Measurements from ENCODE around the gene MBNL3.

- TF ChIP-seq CREB1 (CRISPR knock-in tag; IDR thresholded peaks at IDR 0.05) (no peak), SMAD3 (CRISPR knock-in tag; IDR thresholded peaks at IDR 0.05; ENCODE audit: borderline replicate concordance) (no peak), NFYB (CRISPR knock-in tag; conservative IDR thresholded peaks at IDR 0.05; ENCODE audit: low read depth) (no peak), ATF2 (CRISPR knock-in tag; IDR thresholded peaks at IDR 0.05; ENCODE audit: borderline replicate concordance, low read depth) (no peak), NR2C2 (CRISPR knock-in tag; IDR thresholded peaks at IDR 0.05) (no peak), MXD4 (CRISPR knock-in tag; IDR thresholded peaks at IDR 0.05; ENCODE audit: borderline replicate concordance) (no peak), STAT6 (CRISPR knock-in tag; conservative IDR thresholded peaks at IDR 0.05; ENCODE audit: low read depth) (no peak), ZNF121 (CRISPR knock-in tag; IDR thresholded peaks at IDR 0.05) (no peak), TEAD1 (CRISPR knock-in tag; IDR thresholded peaks at IDR 0.05) (no peak), FOXJ3 (CRISPR knock-in tag; IDR thresholded peaks at IDR 0.05; ENCODE audit: borderline replicate concordance) (no peak), RELA (CRISPR knock-in tag; IDR thresholded peaks at IDR 0.05; ENCODE audit: borderline replicate concordance) (no peak), HMGXB4 (CRISPR knock-in tag; IDR thresholded peaks at IDR 0.05) (no peak), MAX (CRISPR knock-in tag; IDR thresholded peaks at IDR 0.05) (no peak)
- TF ChIP-seq, protein P1, sequence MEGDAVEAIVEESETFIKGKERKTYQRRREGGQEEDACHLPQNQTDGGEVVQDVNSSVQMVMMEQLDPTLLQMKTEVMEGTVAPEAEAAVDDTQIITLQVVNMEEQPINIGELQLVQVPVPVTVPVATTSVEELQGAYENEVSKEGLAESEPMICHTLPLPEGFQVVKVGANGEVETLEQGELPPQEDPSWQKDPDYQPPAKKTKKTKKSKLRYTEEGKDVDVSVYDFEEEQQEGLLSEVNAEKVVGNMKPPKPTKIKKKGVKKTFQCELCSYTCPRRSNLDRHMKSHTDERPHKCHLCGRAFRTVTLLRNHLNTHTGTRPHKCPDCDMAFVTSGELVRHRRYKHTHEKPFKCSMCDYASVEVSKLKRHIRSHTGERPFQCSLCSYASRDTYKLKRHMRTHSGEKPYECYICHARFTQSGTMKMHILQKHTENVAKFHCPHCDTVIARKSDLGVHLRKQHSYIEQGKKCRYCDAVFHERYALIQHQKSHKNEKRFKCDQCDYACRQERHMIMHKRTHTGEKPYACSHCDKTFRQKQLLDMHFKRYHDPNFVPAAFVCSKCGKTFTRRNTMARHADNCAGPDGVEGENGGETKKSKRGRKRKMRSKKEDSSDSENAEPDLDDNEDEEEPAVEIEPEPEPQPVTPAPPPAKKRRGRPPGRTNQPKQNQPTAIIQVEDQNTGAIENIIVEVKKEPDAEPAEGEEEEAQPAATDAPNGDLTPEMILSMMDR (IDR thresholded peaks at IDR 0.05): no peak
These were observed 35.8 kb downstream of the MBNL3 start for GRCh38 chrX:132452911-132453550.
